ENCODE measurements around the gene EFCAB7.
A peak's percentile ranks its signal among the peaks of the same experiment; 100 is the strongest.
"Not testable (repeated sequence)": the region's sequence is repeated elsewhere in the genome, so short reads cannot be mapped to it uniquely, and the experiment has no call there.

EFCAB7 gene

GRCh38 chr1:63548303-63548702 is 25.0 kb downstream of the EFCAB7 start:
- DNase-seq (ENCODE audit: low read depth in 2 of 2) = no peak

- DNase-seq (ENCODE audit: low read depth in 2 of 2) = no peak
These were observed 25.6 kb downstream of the EFCAB7 start for GRCh38 chr1:63548877-63549276.

GRCh38 chr1:63555480-63555879 is 32.2 kb downstream of the EFCAB7 start:
- DNase-seq (ENCODE audit: low read depth in 2 of 2) = no peak

GRCh38 chr1:63557365-63557987 is 34.2 kb downstream of the EFCAB7 start:
- no peak for DNase-seq (ENCODE audit: low read depth in 2 of 2)

GRCh38 chr1:63559357-63559756 is 36.0 kb downstream of the EFCAB7 start:
- no peak for DNase-seq (ENCODE audit: low read depth in 2 of 2)

- DNase-seq (ENCODE audit: low read depth in 2 of 2) = no peak
These were observed 40.4 kb downstream of the EFCAB7 start for GRCh38 chr1:63563745-63564144.

- DNase-seq (ENCODE audit: low read depth in 2 of 2) = no peak
These were observed 45.7 kb downstream of the EFCAB7 start for GRCh38 chr1:63569068-63569467.

GRCh38 chr1:63569640-63570316 is 46.5 kb downstream of the EFCAB7 start:
- no peak for DNase-seq (ENCODE audit: low read depth in 2 of 2)

- not testable (repeated sequence) for DNase-seq (ENCODE audit: low read depth in 2 of 2)
These were observed 49.4 kb downstream of the EFCAB7 start for GRCh38 chr1:63572686-63573085.

GRCh38 chr1:63574203-63574796 is 51.0 kb downstream of the EFCAB7 start:
- not testable (repeated sequence) for DNase-seq (ENCODE audit: low read depth in 2 of 2)

GRCh38 chr1:63575340-63575826 is 52.1 kb downstream of the EFCAB7 start:
- no peak for DNase-seq (ENCODE audit: low read depth in 2 of 2)

GRCh38 chr1:63586326-63586725 is 63.0 kb downstream of the EFCAB7 start:
- not testable (repeated sequence) for DNase-seq (ENCODE audit: low read depth in 2 of 2)

GRCh38 chr1:63590166-63590560 is 66.8 kb downstream of the EFCAB7 start:
- DNase-seq (ENCODE audit: low read depth in 2 of 2) = no peak

GRCh38 chr1:63592536-63593302 is 69.4 kb downstream of the EFCAB7 start:
- no peak for DNase-seq (ENCODE audit: low read depth in 2 of 2)

- DNase-seq (ENCODE audit: low read depth in 2 of 2) = peak; percentile 39 to 48
These were observed 70.1 kb downstream of the EFCAB7 start, which contains the start of gene PGM1 for GRCh38 chr1:63593303-63593885. Gene PGM1 (plus strand): TSS chr1:63593411. CDS start chr1:63593489, 78 bp downstream.

GRCh38 chr1:63593886-63594605 is 70.7 kb downstream of the EFCAB7 start:
- peak; percentile 17 to 43 for DNase-seq (ENCODE audit: low read depth in 2 of 2)

GRCh38 chr1:63595435-63595834 is 72.1 kb downstream of the EFCAB7 start:
- no peak for DNase-seq (ENCODE audit: low read depth in 2 of 2)

GRCh38 chr1:63599799-63600198 is 76.5 kb downstream of the EFCAB7 start:
- no peak for DNase-seq (ENCODE audit: low read depth in 2 of 2)

GRCh38 chr1:63600248-63600647 is 76.9 kb downstream of the EFCAB7 start:
- no peak for DNase-seq (ENCODE audit: low read depth in 2 of 2)

- no peak for DNase-seq (ENCODE audit: low read depth in 2 of 2)
These were observed 77.7 kb downstream of the EFCAB7 start for GRCh38 chr1:63601061-63601460.

- DNase-seq (ENCODE audit: low read depth in 2 of 2) = no peak
These were observed 78.1 kb downstream of the EFCAB7 start for GRCh38 chr1:63601463-63601862.

Measured in stimulated activated CD4-positive, alpha-beta T cell treated with anti-CD3 and anti-CD28 coated beads, Interleukin-1b, Interleukin-23, amount 100 ng/mL, for 1 hour (primary cell).